ENCODE measurements around the gene KLF13. TPM values are rescaled to one million over a fixed set of nuclear protein-coding genes. Genes with fewer than 3 reads are reported as not detected.

The KLF13 gene
- total RNA-seq, 1 donor: 58.6 TPM

DNA sequence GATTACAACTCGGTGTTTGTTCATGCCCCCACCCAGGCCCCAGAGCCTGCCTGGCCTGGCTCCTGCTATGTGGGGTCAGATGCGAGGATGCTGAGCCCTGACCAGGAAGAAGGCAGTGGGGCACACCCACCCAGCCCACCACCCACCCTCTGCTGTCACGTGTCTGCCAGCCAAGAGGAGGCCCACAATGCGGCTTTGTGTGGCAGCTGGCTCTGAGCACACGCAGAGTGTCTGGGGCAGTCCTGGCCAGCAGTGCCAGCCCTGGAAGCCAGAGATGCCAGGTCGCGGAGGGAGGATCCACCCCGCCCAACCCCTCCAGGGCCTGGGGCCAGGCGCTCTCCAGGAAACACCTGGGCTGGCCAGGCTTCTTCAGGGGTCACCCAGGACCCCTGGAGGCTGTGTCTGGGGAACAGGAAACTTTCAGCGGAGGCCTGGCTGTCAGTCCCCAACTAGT, 26.4 kb upstream of the KLF13 start:
- no peak for TF ChIP-seq CTCF (IDR thresholded peaks at IDR 0.05; ENCODE audit: extremely low read depth, low read depth, low read length)
- Histone ChIP-seq H3K9me3 (ENCODE audit: low read depth, low read length) (no peaks in the 10 kb centered on the region), H3K27ac (ENCODE audit: low read depth, low read length) (no peak overlapping the region), H2AFZ (ENCODE audit: low read length) (no peak overlapping the region), H3K36me3 (ENCODE audit: insufficient read depth, low read length) (no peaks in the 10 kb centered on the region), H3K4me2 (ENCODE audit: insufficient read depth, low read length) (no peak overlapping the region), H3K27me3 (ENCODE audit: insufficient read depth, low read length) (peaks cover 6% of the 10 kb centered on the region), H3K4me1 (ENCODE audit: insufficient read depth, low read length) (no peaks in the 10 kb centered on the region), H3K4me3 (ENCODE audit: insufficient read depth, low read length) (no peak overlapping the region), H4K20me1 (ENCODE audit: insufficient read depth, low read length) (no peaks in the 10 kb centered on the region), H3K79me2 (ENCODE audit: insufficient read depth, low read length) (no peaks in the 10 kb centered on the region)
- no peak for DNase-seq (ENCODE audit: insufficient read length, low spot score, missing footprints)

GRCh38 chr15:31300981-31301672, 25.5 kb upstream of the KLF13 start:
- Histone ChIP-seq H3K9me3 (ENCODE audit: low read depth, low read length) (no peaks in the 10 kb centered on the region), H4K20me1 (ENCODE audit: insufficient read depth, low read length) (no peaks in the 10 kb centered on the region), H3K36me3 (ENCODE audit: insufficient read depth, low read length) (no peaks in the 10 kb centered on the region), H2AFZ (ENCODE audit: low read length) (peak overlapping the region; percentile 15), H3K27ac (ENCODE audit: low read depth, low read length) (no peak overlapping the region), H3K4me1 (ENCODE audit: insufficient read depth, low read length) (no peaks in the 10 kb centered on the region), H3K27me3 (ENCODE audit: insufficient read depth, low read length) (peaks cover under 1% of the 10 kb centered on the region), H3K79me2 (ENCODE audit: insufficient read depth, low read length) (no peaks in the 10 kb centered on the region), H3K4me2 (ENCODE audit: insufficient read depth, low read length) (no peak overlapping the region), H3K4me3 (ENCODE audit: insufficient read depth, low read length) (no peak overlapping the region)
- no peak for TF ChIP-seq CTCF (IDR thresholded peaks at IDR 0.05; ENCODE audit: extremely low read depth, low read depth, low read length)
- DNase-seq (ENCODE audit: insufficient read length, low spot score, missing footprints): peak; percentile 76

DNA sequence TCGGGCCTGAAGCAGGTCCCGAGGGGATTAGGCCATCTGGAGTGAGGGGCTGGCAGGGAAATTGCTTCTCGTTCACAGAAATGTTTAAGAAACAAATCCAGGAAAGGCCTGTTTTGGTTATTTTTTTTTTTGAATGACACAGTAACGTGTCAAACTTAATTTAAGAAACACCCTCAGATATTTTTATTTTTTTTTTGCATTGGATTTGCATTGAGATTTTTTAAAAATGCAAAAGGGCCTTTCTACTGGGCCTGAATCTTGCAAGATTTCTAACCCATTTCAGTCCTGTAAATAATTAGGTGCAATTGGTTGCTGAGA, 25.0 kb upstream of the KLF13 start:
- no peaks in the 10 kb centered on the region for H3K9me3 ChIP-seq (ENCODE audit: low read depth, low read length)
- TF ChIP-seq CTCF (IDR thresholded peaks at IDR 0.05; ENCODE audit: extremely low read depth, low read depth, low read length): no peak
- no peaks in the 10 kb centered on the region for H3K36me3 ChIP-seq (ENCODE audit: insufficient read depth, low read length)
- no peak overlapping the region for H3K27ac ChIP-seq (ENCODE audit: low read depth, low read length)
- H2AFZ ChIP-seq (ENCODE audit: low read length): peak overlapping the region; percentile 15
- H3K4me3 ChIP-seq (ENCODE audit: insufficient read depth, low read length): no peak overlapping the region
- no peaks in the 10 kb centered on the region for H4K20me1 ChIP-seq (ENCODE audit: insufficient read depth, low read length)
- H3K79me2 ChIP-seq (ENCODE audit: insufficient read depth, low read length): no peaks in the 10 kb centered on the region
- no peak for DNase-seq (ENCODE audit: insufficient read length, low spot score, missing footprints)
- no peaks in the 10 kb centered on the region for H3K27me3 ChIP-seq (ENCODE audit: insufficient read depth, low read length)
- H3K4me1 ChIP-seq (ENCODE audit: insufficient read depth, low read length): no peaks in the 10 kb centered on the region
- H3K4me2 ChIP-seq (ENCODE audit: insufficient read depth, low read length): no peak overlapping the region

DNA sequence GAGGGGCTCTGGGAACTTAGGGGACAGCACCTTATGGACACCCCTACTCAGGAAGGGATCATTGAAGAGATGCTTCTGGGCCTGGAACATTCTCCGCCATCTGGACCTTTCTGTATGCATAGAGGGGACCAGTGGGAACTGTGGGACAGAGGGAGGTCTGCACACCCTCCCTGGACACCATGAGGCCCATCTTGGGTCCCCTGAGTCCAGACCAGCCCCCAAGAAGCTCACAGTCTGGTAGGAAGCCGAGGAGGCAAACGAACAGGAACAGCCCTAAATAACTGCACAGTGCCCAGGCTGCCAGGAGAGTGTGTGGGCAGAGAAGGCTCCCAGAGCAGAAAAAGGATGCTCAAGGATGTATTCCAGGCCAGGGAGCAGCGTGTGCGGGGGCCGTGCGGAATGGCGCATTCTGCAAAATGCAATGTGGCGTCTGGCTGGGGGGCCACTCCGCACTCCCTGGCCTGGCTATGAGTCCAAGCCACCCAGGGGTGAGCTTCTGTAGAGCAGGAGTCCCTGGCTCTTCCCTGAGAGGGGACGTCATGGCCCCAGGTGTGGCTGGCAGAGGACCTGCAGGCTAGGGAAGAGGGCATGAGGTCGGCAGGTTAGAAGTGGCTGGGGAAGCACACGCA, 24.5 kb upstream of the KLF13 start:
- no peaks in the 10 kb centered on the region for H3K36me3 ChIP-seq (ENCODE audit: insufficient read depth, low read length)
- H4K20me1 ChIP-seq (ENCODE audit: insufficient read depth, low read length): no peaks in the 10 kb centered on the region
- DNase-seq (ENCODE audit: insufficient read length, low spot score, missing footprints): peak; percentile 65
- H3K4me2 ChIP-seq (ENCODE audit: insufficient read depth, low read length): no peak overlapping the region
- H2AFZ ChIP-seq (ENCODE audit: low read length): no peak overlapping the region
- H3K27me3 ChIP-seq (ENCODE audit: insufficient read depth, low read length): peaks cover 4% of the 10 kb centered on the region
- H3K4me3 ChIP-seq (ENCODE audit: insufficient read depth, low read length): no peak overlapping the region
- no peaks in the 10 kb centered on the region for H3K4me1 ChIP-seq (ENCODE audit: insufficient read depth, low read length)
- TF ChIP-seq CTCF (IDR thresholded peaks at IDR 0.05; ENCODE audit: extremely low read depth, low read depth, low read length): no peak
- H3K79me2 ChIP-seq (ENCODE audit: insufficient read depth, low read length): no peaks in the 10 kb centered on the region
- H3K27ac ChIP-seq (ENCODE audit: low read depth, low read length): no peak overlapping the region
- no peaks in the 10 kb centered on the region for H3K9me3 ChIP-seq (ENCODE audit: low read depth, low read length)

All from osteoblast (primary cell).